ENCODE results near the gene ETS1. TPM values are rescaled to one million over a fixed set of nuclear protein-coding genes. Genes with fewer than 3 reads are reported as not detected.

Gene ETS1
- total RNA-seq, 1 donor from 2014 or later: 3.0 TPM

DNA sequence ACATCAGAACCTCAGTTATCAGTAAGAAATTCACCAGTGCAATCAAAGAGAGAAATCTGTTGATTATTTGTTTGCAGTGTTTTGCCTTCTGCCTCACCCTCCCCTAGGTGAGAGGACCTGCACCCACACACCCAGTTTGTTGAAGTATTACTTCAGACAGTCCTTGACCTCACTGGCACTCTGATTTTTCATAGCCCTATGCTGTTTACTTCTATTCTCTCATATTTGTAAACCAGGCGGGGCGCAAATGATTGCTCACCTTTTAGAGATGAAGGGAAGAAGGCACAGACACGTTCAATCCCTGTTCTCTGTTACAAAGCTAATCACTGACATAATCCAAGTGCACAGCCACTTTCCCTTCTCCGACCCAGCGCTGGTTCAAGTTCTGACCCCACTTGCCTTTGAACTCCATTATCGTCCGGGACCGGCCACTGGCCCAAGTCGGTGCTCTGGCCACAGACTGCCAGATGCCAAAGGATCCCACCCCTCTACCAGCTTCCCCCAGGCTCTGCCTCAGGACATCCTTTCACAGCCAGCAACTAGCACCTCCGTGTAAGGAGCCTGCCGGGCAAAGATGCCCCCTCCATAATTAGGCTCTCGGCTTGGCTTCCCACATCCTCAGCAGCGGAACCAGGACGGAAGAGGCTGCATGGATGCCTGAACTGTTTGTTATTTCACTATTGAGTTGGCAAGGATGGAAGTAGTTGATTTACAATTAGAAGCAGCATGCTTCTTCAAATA, 1.7 kb downstream of the ETS1 start:
- H3K27ac Mint-ChIP-seq: no peak overlapping the region
- peaks cover 1% of the 10 kb centered on the region for H3K4me1 Mint-ChIP-seq (ENCODE audit: low read depth)
- H3K4me3 Mint-ChIP-seq (ENCODE audit: low read depth): no peak overlapping the region
- TF ChIP-seq, protein P1, sequence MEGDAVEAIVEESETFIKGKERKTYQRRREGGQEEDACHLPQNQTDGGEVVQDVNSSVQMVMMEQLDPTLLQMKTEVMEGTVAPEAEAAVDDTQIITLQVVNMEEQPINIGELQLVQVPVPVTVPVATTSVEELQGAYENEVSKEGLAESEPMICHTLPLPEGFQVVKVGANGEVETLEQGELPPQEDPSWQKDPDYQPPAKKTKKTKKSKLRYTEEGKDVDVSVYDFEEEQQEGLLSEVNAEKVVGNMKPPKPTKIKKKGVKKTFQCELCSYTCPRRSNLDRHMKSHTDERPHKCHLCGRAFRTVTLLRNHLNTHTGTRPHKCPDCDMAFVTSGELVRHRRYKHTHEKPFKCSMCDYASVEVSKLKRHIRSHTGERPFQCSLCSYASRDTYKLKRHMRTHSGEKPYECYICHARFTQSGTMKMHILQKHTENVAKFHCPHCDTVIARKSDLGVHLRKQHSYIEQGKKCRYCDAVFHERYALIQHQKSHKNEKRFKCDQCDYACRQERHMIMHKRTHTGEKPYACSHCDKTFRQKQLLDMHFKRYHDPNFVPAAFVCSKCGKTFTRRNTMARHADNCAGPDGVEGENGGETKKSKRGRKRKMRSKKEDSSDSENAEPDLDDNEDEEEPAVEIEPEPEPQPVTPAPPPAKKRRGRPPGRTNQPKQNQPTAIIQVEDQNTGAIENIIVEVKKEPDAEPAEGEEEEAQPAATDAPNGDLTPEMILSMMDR (IDR thresholded peaks at IDR 0.05; ENCODE audit: unreplicated experiment): no peak
- DNase-seq (ENCODE audit: low spot score, unreplicated experiment): no peak
- no peaks in the 10 kb centered on the region for H3K9me3 Mint-ChIP-seq (ENCODE audit: low read depth)
- peaks cover 92% of the 10 kb centered on the region for H3K27me3 Mint-ChIP-seq
- H3K36me3 Mint-ChIP-seq (ENCODE audit: insufficient read depth): no peaks in the 10 kb centered on the region

DNA sequence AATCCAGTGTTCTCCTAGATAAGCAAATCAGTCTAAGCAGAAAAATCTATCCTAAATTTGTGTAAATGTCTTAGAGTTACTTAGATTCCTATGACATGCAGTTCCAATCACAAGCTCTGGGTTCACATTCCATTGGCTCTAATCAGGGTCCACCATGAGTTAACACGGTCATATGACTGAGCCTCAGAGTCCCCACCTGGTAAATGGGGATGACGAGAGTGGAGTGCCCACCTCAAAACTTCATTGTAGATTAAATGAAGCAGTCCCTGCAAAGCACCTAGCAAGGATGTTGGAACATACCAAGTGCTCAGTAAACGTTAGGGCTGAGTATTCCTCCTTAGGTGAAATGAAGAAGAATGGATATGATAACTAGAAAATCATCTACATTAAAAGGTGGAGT, 3.1 kb downstream of the ETS1 start:
- Mint-ChIP-seq H3K27ac (no peak overlapping the region), H3K4me1 (ENCODE audit: low read depth) (peaks cover 1% of the 10 kb centered on the region), H3K9me3 (ENCODE audit: low read depth) (no peaks in the 10 kb centered on the region), H3K4me3 (ENCODE audit: low read depth) (no peak overlapping the region), H3K36me3 (ENCODE audit: insufficient read depth) (no peaks in the 10 kb centered on the region), H3K27me3 (peaks cover 91% of the 10 kb centered on the region)
- TF ChIP-seq, protein P1 (IDR thresholded peaks at IDR 0.05; ENCODE audit: unreplicated experiment): no peak
- DNase-seq (ENCODE audit: low spot score, unreplicated experiment): no peak

DNA sequence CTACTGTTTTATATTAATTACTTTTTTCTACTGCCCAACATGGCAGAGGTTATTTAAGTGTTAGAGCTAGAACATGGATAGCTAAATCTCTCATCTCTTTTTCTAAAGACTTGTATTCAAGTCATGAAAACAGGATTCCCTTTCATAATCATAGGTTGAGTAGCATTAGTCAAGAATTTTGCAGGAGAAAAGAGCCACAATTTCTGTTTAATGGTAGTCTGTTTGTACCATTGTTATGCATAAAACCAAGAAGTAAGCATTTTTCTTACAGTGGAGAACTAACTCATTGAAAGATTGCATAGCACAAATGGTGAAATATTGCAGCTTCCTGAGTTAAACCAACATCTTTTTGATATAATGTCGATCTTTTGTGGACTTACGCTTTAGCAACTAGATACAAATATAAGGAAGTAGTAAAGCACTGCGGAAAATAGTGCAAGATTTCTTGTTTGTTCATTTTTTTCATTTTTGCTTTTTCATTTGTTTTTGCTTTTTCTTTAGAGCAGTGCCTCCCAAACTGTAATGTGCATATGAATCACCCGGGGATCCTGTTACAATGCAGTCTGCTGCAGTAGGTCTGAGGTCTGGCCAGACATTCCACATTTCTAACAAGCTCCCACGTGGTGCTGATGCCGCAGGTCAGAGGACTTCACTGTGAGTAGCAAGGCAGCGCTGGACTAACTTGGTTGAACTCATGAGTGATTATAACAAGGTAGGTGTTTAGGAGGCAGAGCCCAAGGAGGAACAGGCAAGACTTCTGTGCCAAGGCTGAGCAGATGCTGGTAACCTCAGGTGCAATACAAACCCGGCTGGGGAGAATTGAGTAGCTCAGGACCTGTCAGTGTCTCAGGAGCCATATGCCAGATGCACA, 4.6 kb downstream of the ETS1 start:
- no peak overlapping the region for H3K27ac Mint-ChIP-seq
- peaks cover 86% of the 10 kb centered on the region for H3K27me3 Mint-ChIP-seq

DNA sequence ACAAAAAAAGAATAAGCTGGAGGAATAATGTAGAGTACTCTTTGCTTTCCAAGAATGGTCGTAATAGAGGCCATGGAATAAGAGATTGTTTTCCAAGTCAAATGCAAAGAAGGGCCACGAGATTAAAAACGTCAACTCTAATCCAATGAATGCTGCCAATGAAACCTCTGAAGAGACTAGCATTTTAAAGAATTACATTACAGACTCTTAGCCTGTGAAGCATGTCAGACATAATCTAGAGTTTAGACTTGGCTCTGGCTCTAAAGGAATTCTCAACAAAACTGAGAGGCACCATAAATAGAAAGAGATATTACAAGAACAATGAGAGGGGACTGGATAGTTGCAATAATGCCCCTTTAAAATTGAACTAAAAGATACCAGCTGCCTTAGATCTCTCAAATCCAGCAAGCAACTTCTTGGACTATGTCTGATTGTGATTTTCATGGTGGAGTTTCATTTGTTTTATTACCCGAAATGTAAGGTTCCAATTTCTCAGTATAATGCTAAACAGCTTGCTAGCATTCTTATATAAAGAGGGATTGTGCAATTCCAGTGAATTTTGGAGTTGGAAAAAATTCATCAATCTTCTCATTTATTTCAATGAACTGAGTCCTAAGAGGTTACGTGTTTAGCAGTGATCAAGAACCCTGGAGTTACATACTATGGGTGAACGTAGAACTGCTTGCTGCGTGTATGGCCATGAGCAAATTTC, 5.6 kb downstream of the ETS1 start:
- H3K9me3 Mint-ChIP-seq (ENCODE audit: low read depth): no peaks in the 10 kb centered on the region
- no peak overlapping the region for H3K27ac Mint-ChIP-seq
- H3K36me3 Mint-ChIP-seq (ENCODE audit: insufficient read depth): no peaks in the 10 kb centered on the region
- DNase-seq (ENCODE audit: low spot score, unreplicated experiment): no peak
- peaks cover 86% of the 10 kb centered on the region for H3K27me3 Mint-ChIP-seq
- H3K4me3 Mint-ChIP-seq (ENCODE audit: low read depth): no peak overlapping the region
- peaks cover 3% of the 10 kb centered on the region for H3K4me1 Mint-ChIP-seq (ENCODE audit: low read depth)
- TF ChIP-seq, protein P1 (IDR thresholded peaks at IDR 0.05; ENCODE audit: unreplicated experiment): no peak

More for the DNA sequence above, 4.6 kb downstream of the ETS1 start:
- no peaks in the 10 kb centered on the region for H3K9me3 Mint-ChIP-seq (ENCODE audit: low read depth)
- TF ChIP-seq, protein P1 (IDR thresholded peaks at IDR 0.05; ENCODE audit: unreplicated experiment): no peak
- H3K4me3 Mint-ChIP-seq (ENCODE audit: low read depth): no peak overlapping the region
- H3K36me3 Mint-ChIP-seq (ENCODE audit: insufficient read depth): no peaks in the 10 kb centered on the region
- DNase-seq (ENCODE audit: low spot score, unreplicated experiment): no peak
- peaks cover 1% of the 10 kb centered on the region for H3K4me1 Mint-ChIP-seq (ENCODE audit: low read depth)

DNA sequence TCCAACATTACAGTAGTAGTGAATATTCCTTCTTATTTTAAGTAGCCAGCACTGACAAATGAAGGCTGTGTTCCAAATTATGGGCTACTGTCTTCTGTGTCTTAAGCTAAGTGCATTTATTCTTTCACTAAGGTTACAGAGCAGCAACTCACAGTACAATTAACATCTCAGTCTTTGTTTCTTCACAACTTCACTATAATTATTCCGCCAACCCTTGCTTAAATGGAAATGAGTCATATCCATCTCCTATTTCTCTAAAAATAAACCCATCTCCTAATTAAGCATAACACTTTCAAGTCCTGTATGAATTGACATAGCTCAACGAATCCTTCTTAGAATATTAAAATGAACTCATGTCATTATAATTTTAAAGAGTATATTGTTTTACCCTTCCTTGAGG, 6.7 kb downstream of the ETS1 start:
- Mint-ChIP-seq H3K27ac (no peak overlapping the region), H3K9me3 (ENCODE audit: low read depth) (no peaks in the 10 kb centered on the region), H3K4me3 (ENCODE audit: low read depth) (no peak overlapping the region), H3K27me3 (peaks cover 85% of the 10 kb centered on the region), H3K4me1 (ENCODE audit: low read depth) (peaks cover 6% of the 10 kb centered on the region), H3K36me3 (ENCODE audit: insufficient read depth) (no peaks in the 10 kb centered on the region)
- DNase-seq (ENCODE audit: low spot score, unreplicated experiment): no peak
- TF ChIP-seq, protein P1 (IDR thresholded peaks at IDR 0.05; ENCODE audit: unreplicated experiment): no peak
